ENCODE measurements around the gene WNT10A.

Gene WNT10A

GRCh38 chr2:218873359-218874194 is 7.1 kb upstream of the WNT10A start:
- ChIA-PET CTCF (interaction anchor here (0.6 to 15.9 kb wide), 2 partner anchors 21 to 271 kb away, joined by 4 to 413 read pairs; no protein-coding TSS in a partner anchor), POLR2A (ENCODE audit: low non-redundant PET) (no interaction called here)
- no peak overlapping the region for H3K27ac ChIP-seq
- no peak for TF ChIP-seq CTCF (conservative IDR thresholded peaks at IDR 0.05; ENCODE audit: low read depth)
- DNase-seq (ENCODE audit: low spot score) = no peak

DNA sequence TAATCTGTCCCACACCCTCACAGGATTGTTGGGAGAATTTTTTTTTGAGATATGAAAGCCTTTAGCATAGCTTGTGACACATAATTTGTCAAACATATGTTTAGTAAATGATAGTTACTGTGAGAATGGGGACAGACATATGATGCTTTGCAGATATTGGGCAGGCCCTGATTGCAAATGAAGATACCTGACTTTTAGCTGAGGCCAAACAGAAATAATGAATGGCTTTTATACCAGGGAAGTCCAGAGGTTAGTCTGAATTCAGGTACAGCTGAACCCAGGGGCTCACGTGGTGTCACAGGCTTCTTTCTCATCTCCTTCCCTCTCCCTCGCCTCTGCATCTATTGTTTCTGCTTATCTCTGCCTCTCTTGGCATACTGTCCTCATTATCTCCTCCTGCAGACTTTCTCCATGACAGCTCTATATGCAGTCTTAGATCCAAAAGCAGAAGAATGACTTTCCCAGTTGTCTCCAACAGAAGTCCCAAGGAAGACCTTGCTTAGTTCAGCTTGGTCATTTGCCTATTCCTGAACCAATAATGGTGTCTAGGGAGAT is 4.9 kb upstream of the WNT10A start:
- POLR2A ChIA-PET (ENCODE audit: low non-redundant PET) = no interaction called here
- no peak overlapping the region for H3K27ac ChIP-seq
- no peak for DNase-seq (ENCODE audit: low spot score)
- CTCF ChIA-PET = interaction anchor here (0.6 to 15.9 kb wide), 27 partner anchors 8 to 489 kb away, joined by 3 to 413 read pairs (median 4); partner anchors contain the start of genes BCS1L, CRYBA2, WNT6 and ZNF142
- no peak for TF ChIP-seq CTCF (conservative IDR thresholded peaks at IDR 0.05; ENCODE audit: low read depth)

- CTCF ChIA-PET = interaction anchor here (0.5 to 15.9 kb wide), 35 partner anchors 9 to 1977 kb away, joined by 3 to 413 read pairs (median 4); partner anchors contain the start of genes BCS1L, CRYBA2, WNT6 and ZNF142
- POLR2A ChIA-PET (ENCODE audit: low non-redundant PET) = no interaction called here
- peak; percentile 94 for TF ChIP-seq CTCF (conservative IDR thresholded peaks at IDR 0.05; ENCODE audit: low read depth)
- H3K27ac ChIP-seq = no peak overlapping the region
- DNase-seq (ENCODE audit: low spot score) = no peak
Observed at GRCh38 chr2:218876562-218877219, 4.0 kb upstream of the WNT10A start.

DNA sequence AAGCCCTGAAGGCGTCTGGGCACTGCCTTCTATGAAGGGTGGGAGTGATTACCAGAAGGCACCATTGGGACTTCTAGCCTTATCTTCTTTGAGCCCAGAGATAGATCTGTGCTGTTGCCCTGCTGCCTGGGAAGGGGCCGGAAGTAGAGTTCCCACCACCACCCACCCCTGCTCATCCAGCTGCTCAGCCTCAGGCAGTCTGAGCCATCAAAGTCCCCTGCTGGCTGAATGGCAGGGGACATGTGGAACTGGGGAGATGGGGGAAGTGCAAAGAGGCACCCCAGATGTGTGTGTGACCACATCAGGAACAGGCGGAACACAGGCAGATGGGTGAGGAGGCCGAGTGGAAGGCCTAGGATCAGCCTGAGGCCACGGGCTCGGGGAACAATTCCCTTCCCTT is 3.3 kb upstream of the WNT10A start:
- DNase-seq (ENCODE audit: low spot score) = no peak
- H3K27ac ChIP-seq = no peak overlapping the region
- ChIA-PET CTCF (interaction anchor here (0.5 to 15.9 kb wide), 20 partner anchors 10 to 1978 kb away, joined by 3 to 413 read pairs (median 4); partner anchors contain the start of genes BCS1L, CRYBA2, WNT6 and ZNF142), POLR2A (ENCODE audit: low non-redundant PET) (no interaction called here)
- TF ChIP-seq CTCF (conservative IDR thresholded peaks at IDR 0.05; ENCODE audit: low read depth) = no peak

GRCh38 chr2:218877891-218878290 is 2.8 kb upstream of the WNT10A start:
- TF ChIP-seq CTCF (conservative IDR thresholded peaks at IDR 0.05; ENCODE audit: low read depth) = no peak
- no peak for DNase-seq (ENCODE audit: low spot score)
- CTCF ChIA-PET = interaction anchor here (1.0 to 15.9 kb wide), 5 partner anchors 9 to 124 kb away, joined by 3 to 413 read pairs (median 8); no protein-coding TSS in a partner anchor
- POLR2A ChIA-PET (ENCODE audit: low non-redundant PET) = no interaction called here
- H3K27ac ChIP-seq = no peak overlapping the region

GRCh38 chr2:218878486-218878885 is 2.2 kb upstream of the WNT10A start:
- no peak for DNase-seq (ENCODE audit: low spot score)
- TF ChIP-seq CTCF (conservative IDR thresholded peaks at IDR 0.05; ENCODE audit: low read depth) = no peak
- POLR2A ChIA-PET (ENCODE audit: low non-redundant PET) = no interaction called here
- no peak overlapping the region for H3K27ac ChIP-seq
- CTCF ChIA-PET = interaction anchor here (0.8 to 15.9 kb wide), 3 partner anchors 16 to 124 kb away, joined by 3 to 413 read pairs (median 3); no protein-coding TSS in a partner anchor

Measured in RWPE1 (cell line).